HG03378 (cell line): ENCODE results near the gene ROR1.

Experiments
- ATAC-seq: cut with Tn5 transposase; IDR thresholded peaks from one replicate; pipeline ENCODE4 v1.9.1; 2021; ENCODE audit warnings: mild to moderate bottlenecking, moderate library complexity; ENCODE audit not compliant: unreplicated experiment

Gene ROR1

DNA sequence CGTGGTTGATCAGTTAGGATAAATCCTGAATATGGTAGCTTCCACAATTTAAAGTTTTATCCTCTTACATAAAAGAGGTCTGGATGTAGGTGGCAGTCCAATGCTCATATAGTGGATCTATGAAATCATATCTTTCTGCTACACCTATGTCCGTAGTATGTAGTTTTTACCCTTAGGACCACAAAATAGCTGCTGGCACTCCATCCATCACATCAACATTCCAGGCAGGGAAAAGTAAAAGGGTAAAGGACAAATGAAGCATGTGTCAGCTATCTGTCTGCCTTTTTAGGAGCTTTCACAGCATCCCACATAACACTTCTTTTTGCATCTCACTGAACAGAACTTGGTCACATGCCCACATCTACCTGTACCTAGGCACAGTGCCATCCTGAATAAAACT lies 184.7 kb downstream of the ROR1 start:
- ATAC-seq = no peak

DNA sequence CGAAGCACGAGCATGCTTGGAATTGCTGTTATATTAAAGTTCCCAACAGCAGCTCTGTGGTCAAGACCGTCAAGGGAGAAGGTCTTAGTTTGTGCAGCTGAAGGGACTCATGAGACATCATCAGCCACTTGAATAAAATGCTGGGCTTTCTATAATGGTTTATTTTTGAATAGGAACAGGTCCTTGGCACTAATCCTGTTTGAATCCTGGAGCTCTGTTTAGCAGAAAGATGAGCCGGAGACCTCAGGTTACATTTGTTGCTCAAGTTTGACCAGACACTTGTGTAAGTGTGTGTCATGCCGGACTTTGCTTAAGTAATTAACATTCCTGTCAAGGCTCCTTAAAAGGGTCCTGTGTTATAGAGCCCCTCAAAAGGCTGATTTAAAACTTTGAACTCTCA lies 186.5 kb downstream of the ROR1 start:
- no peak for ATAC-seq

DNA sequence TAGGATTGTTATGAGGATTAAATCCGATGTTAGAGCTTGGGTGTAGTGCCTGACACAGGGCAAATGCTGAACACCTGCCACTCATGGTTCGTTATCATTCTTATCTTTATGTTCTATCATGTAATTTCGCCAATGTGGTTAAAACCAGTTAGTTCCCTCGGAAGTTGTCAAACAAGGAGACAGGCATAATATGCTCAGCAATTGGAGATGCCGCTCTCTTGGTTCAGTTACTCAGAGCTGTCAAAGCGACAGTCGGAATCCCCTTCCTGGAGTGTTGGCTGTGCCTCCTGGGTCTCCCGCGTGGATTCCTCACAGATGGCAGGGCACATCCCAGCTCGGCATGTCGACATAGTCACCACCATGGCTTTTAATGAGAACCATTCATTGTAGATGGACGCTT lies 192.2 kb downstream of the ROR1 start:
- no peak for ATAC-seq

DNA sequence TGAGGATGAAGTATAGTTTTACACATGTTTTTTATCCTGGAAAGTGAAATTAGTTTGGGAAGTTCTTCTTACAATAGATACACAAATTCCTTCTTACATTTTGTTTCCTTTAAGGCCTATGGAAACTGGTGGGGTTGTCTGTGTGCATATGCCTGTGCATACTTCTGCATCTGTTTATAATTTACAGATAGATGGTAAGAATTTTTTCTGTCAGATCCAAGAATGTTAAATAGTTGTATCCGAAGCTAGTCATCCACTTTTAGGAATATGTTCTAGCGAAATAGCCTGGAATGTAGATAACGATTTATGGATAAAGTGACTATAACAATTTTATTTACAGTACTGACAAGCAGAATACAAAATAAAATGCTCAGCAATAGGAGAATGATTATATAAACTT lies 194.1 kb downstream of the ROR1 start:
- ATAC-seq = no peak

DNA sequence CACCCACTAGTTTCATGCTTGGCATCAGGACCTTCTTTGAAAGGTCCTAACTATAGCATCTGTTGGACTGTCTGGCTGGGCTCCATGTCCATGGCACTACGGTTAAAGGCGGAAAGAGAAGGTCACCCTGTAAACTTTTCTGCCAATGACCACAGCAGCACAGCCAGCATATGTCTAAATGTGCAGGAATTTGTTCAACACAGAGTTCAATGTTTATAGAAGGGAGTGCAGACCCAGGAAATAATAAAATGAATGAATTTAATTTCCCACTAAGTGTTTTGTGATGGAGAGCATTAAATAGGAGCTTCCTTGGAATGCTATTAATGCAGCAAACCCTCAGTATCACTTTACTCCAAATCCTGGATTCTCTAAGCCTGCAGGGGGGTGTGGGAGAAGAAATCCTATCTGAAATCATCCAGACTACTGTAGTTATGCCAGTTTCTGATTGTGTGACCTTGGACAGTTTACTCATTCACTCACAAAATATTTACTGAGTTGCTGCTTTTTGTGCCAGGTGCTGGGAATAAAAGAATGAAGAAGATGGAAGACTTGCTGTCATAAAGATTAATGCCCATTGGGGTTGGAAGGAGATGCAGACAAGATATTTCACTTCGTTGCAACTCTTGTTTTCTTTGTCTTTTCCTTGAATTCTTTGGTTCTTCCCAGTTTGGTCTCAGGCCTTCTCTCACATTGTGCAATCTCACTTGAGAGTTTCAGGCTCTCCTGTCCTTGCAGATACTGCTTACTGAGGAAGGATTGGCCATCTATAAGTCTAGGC lies 195.0 kb downstream of the ROR1 start:
- no peak for ATAC-seq

DNA sequence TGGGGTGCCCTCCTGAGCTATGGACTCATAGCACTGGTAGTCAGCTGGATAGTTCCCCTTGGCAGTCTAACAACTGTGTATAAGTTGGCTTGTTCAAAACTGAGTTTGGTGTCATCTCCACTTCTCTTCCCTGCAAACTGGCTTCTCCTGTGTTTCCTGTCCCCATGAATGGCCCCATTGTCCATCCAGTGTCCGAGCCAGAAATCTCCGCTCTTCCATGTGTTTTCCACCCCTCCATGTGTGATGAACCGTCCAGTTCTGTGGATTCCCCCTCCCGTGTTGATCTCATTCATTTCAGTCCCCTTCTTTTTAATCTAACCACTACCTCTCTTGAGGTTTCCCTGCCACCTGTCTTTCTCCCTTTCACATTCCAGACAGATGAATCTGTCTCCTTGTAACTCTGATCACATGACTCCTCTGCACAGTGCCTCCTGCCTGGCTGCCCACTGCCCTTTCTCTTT lies 195.7 kb downstream of the ROR1 start:
- ATAC-seq = no peak

DNA sequence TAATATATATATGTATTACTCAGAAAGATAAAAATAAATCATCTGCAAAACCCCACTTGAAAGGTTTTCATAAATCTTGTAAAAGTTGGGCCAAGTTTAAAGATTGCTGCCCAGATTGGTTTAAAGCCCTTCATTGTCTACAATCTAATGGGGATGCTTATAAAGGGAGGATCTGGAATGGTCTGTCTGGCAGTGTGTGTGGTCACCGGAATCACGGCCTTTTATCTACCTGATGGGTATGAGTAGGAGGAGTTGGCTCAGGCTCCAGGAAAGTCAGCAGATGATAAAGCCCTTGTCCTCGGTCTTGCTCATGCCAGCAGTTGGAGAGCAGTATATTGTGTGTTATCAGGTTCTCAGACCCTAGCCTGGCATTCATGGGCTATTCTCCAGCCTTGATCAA lies 197.7 kb downstream of the ROR1 start:
- ATAC-seq = no peak

DNA sequence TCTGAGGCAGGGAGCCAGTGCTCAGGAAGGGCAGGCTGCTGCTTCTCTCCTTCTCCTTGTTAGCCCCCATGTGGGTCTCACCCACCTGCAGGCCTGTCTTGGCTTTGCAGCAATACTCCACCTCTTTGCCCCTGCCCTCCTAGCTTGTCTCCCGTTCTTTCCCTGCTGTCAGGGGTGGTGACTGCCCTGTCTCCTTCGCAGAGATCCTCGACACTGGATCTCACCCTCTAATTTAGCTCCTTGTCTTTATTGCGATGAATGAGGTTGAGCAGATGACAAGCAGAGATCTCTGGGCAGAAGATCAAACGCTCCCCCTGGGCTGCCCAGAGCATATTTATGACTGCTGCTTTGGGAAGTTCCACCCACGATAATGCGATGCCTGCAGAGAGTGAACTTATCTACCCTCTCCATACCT lies 199.2 kb downstream of the ROR1 start:
- ATAC-seq = no peak

DNA sequence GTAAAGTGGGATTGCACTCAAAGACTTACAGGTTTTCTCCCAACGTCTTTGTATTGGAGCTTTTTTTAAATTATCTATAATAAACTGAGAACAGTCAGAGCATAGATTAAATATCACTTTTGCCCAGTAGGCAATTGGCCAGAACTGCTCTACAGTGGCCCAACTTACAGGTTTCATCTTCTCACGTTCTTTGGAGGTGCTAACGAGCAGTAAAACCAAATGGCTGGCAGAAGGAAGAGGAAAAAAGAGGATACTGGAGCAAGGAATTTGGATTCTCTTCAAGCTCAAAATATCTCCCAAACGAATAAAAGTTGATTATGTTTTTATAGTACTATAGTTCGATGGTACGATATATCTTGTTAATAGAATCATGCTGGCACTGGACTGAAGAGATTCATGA lies 201.1 kb downstream of the ROR1 start:
- ATAC-seq = no peak

DNA sequence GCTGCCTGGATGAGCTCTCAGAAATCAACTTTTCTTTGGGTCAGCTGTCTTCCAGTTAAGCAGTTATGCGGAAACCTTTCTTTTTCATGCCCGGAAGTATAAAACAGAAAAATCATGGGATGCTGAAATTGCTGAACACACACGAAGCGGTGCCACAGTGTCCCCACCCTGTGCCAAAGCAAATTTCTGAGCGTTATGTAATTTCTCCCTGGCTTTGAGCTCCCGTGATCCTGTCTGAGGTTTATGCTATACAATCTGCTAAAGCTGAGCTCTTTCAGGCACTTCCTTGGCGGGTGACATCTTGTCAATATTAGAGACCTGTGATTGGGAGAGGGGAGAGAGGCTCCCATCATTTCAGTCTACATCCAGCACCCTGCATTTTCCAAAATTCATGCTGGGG lies 201.7 kb downstream of the ROR1 start:
- ATAC-seq = no peak

DNA sequence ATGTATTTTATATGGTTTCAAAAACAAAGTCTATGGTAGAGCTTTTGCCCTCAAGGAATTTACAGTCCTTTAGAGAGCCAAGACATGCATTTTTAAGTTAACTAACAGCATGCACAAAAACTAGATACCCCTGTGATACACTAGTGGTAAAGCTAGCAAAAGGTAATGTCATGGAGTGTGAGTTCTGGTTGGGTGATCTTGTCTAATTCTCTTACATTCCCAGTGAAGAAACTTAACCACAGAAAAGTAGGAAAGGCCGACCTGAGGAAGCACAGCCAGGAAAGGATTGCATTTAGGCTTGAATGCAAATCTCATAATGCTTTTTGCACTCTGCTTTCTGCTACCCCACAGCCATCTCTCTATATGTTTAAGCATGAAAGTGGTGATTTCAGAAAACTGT lies 202.2 kb downstream of the ROR1 start:
- no peak for ATAC-seq

DNA sequence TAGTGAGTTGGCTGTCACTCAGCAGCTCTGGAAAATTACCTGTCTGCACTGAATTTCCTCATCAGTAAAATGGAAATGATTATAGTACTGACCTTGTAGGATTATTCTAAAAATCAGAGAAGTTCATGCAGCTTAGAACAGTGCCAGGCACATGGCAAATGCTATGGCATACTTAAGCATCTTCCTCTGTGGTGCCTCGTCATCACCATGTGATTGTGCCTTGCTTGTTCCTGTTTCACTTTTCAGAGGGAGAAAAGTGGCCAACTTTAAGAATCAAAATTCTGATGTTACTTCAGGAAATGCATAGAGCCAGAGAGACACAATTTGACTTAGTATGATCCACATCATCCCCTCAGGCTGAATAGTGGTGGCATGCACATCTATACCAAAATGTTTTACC lies 203.6 kb downstream of the ROR1 start:
- ATAC-seq = no peak

DNA sequence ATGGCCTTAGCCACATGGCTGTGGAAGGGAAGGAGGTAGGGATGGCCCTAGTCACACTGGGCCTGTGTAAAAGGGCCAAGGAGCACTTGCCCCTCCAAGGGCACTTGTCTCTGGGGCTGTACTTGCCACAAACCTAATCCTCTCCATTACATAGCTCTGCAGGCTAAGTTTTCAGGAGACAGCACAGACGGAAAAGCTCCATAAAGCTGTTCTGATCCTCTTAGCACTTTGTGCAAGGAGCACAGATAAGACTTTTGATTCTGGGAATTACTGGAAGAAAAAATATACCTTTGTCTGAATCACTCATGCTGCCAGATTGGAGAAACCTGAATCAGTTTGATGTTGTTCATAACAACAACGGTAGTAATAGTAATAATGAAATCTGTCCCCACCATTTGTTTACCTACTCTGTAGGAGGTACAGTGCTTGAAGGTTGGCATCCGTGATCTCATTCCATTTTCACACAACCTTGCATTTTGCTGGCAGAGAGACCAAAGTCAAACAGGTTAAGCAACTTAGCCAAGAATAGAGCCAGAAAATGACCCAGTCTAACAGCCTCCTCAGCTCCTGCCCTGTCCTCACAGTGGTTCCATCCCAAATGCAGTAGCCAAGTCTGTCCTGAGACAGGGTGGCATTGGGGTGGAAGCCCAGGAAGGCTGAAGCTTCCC lies 207.1 kb downstream of the ROR1 start:
- ATAC-seq = no peak

DNA sequence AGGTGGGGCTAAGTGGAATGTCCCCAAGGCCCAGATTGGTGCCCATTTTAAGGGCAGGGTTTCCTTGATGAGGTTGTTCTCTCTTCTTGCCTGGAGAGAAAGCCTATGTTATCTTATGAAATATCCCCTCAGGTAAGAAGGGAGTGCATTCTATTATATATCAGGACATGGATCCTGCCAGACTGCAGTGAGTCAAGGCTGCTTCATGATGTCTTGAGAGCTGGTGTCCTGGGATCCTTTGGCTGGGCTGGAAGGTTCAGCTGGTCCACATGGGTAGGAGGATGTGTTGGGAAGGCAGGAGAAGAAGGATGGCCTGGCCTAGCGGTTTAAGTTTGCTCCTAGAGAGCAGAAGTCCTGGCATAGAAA lies 207.6 kb downstream of the ROR1 start:
- ATAC-seq = no peak

DNA sequence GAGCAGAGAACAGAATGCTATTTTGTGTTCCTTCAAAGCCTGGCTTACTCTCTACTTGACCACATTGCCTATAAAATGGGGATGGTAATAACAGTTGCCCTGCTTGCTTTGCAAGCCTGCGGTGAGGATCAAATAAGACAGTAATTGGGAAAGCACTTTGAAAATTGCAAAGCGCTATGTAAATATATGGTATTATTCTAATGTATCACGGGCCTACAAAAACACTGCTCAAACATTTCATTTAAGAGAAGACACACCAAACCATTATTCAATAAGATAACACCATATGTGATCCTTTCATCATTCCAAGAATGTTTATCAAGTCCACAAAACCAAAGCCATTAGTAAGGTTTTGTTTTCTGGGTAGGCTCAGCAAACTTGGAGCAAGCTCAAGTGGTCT lies 208.4 kb downstream of the ROR1 start:
- no peak for ATAC-seq

DNA sequence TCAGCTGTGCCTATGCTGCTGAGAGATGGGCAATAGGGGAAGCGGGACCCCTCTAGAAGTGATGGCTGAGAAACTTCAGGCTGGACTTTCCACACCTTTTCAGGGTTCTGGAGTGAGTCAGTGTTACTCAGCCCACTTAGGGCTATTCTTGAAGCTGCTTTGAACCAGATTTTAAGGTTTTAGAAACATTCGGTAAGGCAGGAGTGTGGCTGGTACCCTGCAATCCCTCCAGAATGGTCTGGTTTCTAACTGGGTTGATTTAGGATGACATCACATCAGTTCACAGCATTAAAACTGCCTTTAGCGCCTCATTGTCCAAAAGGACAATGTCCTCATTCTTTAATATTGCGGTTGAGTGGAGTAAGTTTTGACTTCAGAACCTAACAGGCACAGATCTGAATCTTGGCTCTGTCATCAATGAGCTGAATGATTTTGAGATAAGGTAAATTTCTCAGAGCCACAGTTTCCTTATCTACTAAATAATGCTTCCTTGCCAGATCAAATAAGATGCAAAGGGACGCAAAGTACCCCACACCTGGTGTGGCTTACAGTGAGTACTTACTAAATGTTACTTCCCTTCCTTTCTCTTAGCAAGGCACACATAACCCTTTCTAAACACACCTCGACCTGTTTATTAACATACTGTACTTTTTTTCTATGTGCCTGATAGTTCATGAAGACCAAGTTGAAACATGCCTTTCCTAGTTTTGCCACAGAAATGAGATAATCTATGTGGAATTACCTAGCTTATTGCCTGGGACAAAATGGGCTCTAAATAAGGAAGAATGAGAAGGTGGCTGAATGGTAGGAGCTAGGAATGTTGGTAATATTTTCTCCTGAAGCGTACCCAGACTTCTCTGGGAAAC lies 209.8 kb downstream of the ROR1 start:
- no peak for ATAC-seq

DNA sequence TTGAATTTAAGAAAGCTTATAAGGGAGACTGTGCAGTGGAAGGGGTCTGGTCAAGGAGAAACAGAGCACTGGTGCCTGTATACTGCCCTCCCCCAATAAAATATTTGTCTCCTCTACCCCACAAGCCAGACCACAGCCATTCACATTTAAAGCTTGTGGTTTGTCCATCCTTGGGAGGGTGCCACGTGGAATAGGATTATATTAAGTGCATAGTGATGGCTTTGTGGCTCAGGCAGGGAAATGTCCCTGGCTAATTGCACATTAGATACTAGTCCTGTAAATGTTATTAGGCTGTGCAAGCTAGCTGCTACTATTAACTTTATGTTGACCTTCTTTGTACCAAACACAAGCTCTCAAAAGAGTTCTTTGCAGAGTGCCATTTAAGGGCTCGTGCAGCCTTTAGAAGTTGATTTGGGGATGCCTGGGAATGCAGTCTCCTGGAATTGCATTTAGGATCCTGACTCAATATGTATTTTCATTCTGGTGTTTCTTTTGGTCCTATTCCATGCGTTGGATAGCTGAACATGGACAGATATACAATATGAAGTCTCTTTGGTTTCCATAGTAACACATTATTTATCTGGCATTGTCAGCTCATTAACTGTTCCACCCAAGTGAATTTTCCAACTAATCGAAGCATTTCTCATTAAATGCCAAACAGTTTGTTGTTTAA lies 210.6 kb downstream of the ROR1 start:
- no peak for ATAC-seq

DNA sequence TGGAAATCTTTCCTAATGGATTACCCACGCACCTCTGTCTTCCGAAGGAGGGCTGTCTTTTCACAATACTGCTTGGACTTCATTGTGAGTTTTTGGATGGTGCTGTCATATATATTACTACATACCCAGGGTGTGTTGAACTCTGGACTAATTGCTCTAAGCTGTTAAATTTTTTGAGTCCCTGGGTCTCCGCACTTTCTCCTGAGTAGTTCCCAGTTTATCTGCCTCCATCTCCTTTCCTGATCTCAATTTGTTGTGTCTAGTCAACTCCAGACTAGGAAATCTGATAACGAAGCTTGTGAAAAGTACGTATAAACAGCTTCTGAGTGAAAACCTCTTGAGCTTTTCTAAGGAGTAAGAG lies 211.1 kb downstream of the ROR1 start:
- no peak for ATAC-seq

DNA sequence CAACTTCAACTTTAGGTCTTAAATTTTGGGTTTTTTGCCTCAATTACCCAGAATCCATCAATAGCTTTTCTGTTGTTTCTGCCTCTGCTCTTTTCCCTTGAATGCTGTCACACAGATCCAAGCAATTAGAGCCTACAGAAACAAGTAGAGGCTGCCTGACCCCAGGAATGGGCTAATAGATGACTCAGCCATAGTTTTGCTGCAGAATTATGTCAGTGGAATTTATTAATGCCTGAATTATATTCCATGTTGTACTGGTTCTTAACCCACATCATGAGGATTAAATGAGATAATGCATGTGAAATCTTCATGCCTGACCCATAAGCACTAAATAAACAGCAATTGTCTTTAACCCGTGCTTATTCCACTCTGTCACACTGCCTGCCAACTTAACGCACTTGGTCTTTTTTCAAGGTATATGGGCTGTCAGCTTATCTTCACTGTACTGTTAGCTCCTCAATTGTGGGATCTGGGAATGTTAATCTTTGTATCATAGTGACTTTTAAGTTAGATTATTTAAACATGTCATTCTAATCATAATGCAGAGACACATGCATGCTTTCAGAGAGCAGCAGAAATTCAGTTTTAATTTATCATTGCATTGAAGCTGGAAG lies 213.3 kb downstream of the ROR1 start:
- ATAC-seq = no peak

DNA sequence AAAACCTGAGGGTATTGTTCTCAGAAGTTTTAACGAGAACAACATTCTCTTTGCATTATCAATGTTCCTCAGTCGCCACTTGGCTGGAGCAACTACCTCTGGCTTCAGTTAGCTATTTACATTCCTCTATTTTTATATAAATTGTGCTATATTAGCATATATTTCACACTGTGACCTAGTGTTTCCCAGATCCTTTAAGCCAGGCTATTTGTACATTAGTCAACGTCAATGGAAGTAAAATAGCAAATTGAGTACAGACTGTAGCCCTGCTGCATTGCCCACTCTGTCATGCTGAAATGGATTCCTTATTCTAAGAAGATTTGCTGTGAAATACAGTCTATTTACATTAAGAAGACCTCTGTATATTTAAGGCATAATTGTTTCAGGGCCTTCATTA lies 213.8 kb downstream of the ROR1 start:
- ATAC-seq = no peak

DNA sequence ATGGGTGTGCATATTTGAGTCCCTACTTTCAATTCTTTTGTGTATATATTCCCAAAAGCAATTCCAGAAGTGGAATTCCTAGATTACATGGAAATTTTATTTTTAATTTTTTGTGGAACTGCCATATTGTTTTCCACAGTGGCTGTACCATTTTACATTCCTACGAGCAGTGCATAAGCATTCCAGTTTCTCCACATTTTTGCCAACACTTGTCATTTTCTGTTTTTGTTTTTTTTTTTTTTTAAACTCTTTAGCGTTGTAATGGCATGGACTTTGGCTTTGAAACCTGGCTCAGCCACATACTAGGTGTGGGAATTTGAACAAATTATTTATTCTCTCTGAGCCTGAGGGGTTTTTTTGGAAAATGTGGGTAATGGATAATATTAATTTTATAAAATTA lies 215.1 kb downstream of the ROR1 start:
- ATAC-seq = no peak
